IMR-90 (cell line): ENCODE results near the gene USP12. TPM values are rescaled to one million over a fixed set of nuclear protein-coding genes. Genes with fewer than 3 reads are reported as not detected.

Source experiments
- ATAC-seq: fragments of 200-7000 bp; cut with Tn5 transposase; 2 replicates; pipeline ENCODE4 v1.9.1; 2020; ENCODE audit warnings: low read depth, mild to moderate bottlenecking, moderate library complexity
- BruUV-seq: library from RNA; stranded (reverse); fragments of 400-500 nt; replicated peaks from 2 replicates; lab custom pipeline; 2021; lab: Mats Ljungman, UMichigan
- CTCF ChIA-PET: fragments of 300-600 bp; formaldehyde crosslinking; extraction: SDS; loops from one replicate; lab custom pipeline; 2021; ENCODE audit warnings: antibody characterized with exemption; lab: Yijun Ruan, JAX
- POLR2A ChIA-PET: fragments of 300-600 bp; sonication (Branson Sonifier 250); formaldehyde crosslinking; loops from one replicate; lab custom pipeline; 2022; ENCODE audit warnings: antibody characterized with exemption; ENCODE audit not compliant: unreplicated experiment; lab: Charles Lee
- DNase-seq: peaks from one replicate; pipeline ENCODE4 v3.0.0; 2013
- H2AFZ ChIP-seq: replicated peaks from 2 replicates; pipeline ENCODE3; 2013; ENCODE audit warnings: low read length, mild to moderate bottlenecking; ENCODE audit not compliant: poor library complexity
- H2AK5ac ChIP-seq: 2 replicates; pipeline ENCODE4 v1.6.1; 2013; ENCODE audit warnings: low read depth, low read length, inconsistent platforms
- H2AK9ac ChIP-seq: replicated peaks from 2 replicates; pipeline ENCODE3; 2013; ENCODE audit warnings: mild to moderate bottlenecking, low read depth, low read length, moderate library complexity; ENCODE audit not compliant: poor library complexity
- H2BK120ac ChIP-seq: 2 replicates; pipeline ENCODE4 v1.6.1; 2013; ENCODE audit warnings: low read depth, low read length, inconsistent platforms
- H2BK15ac ChIP-seq: 3 replicates; pipeline ENCODE4 v1.6.1; 2013; ENCODE audit warnings: low read depth, low read length, inconsistent platforms
- H2BK20ac ChIP-seq: 2 replicates; pipeline ENCODE4 v1.6.1; 2013; ENCODE audit warnings: low read depth, mild to moderate bottlenecking, inconsistent platforms, low read length, moderate library complexity
- H2BK5ac ChIP-seq: 2 replicates; pipeline ENCODE4 v1.6.1; 2013; ENCODE audit warnings: mild to moderate bottlenecking, low read depth, low read length, inconsistent platforms; ENCODE audit not compliant: poor library complexity, severe bottlenecking
- H3K14ac ChIP-seq: replicated peaks from 2 replicates; pipeline ENCODE4 v1.6.1; 2013; ENCODE audit warnings: low read depth, low read length, inconsistent platforms
- H3K18ac ChIP-seq: 2 replicates; pipeline ENCODE4 v1.6.1; 2013; ENCODE audit warnings: low read depth, low read length, control low read depth
- H3K23ac ChIP-seq: 2 replicates; pipeline ENCODE4 v1.6.1; 2013; ENCODE audit warnings: low read depth, low read length, inconsistent platforms
- H3K27ac ChIP-seq: 2 replicates; pipeline ENCODE4 v1.5.1; 2013; ENCODE audit warnings: mild to moderate bottlenecking, control low read depth, low read length; ENCODE audit not compliant: insufficient read depth
- H3K27me3 ChIP-seq: 2 replicates; pipeline ENCODE4 v1.6.1; 2013; ENCODE audit warnings: low read length; ENCODE audit not compliant: control insufficient read depth, insufficient read depth
- H3K36me3 ChIP-seq: 2 replicates; pipeline ENCODE4 v1.6.1; 2013; ENCODE audit warnings: low read length, mixed read lengths; ENCODE audit not compliant: control insufficient read depth, insufficient read depth
- H3K4ac ChIP-seq: 2 replicates; pipeline ENCODE4 v1.6.1; 2013; ENCODE audit warnings: low read depth, low read length, inconsistent platforms
- H3K4me1 ChIP-seq: 2 replicates; pipeline ENCODE4 v1.6.1; 2013; ENCODE audit warnings: low read length, mixed read lengths; ENCODE audit not compliant: control insufficient read depth, insufficient read depth
- H3K4me2 ChIP-seq: 2 replicates; pipeline ENCODE4 v1.6.1; 2013; ENCODE audit warnings: low read depth, mild to moderate bottlenecking, control low read depth, low read length, moderate library complexity
- H3K4me3 ChIP-seq: 2 replicates; pipeline ENCODE4 v1.5.1; 2013; ENCODE audit warnings: low read depth, mild to moderate bottlenecking, control low read depth, low read length, moderate library complexity; ENCODE audit not compliant: insufficient read depth
- H3K56ac ChIP-seq: 2 replicates; pipeline ENCODE4 v1.6.1; 2013; ENCODE audit warnings: low read length, inconsistent platforms; ENCODE audit not compliant: insufficient read depth; ENCODE audit errors: extremely low read depth
- H3K79me1 ChIP-seq, 2 experiments: 2 replicates each; pipeline ENCODE4 v1.6.1; 2013; ENCODE audit warnings: low read length in 2 of 2, inconsistent platforms in 1 of 2, low read depth in 1 of 2
- H3K9ac ChIP-seq: 2 replicates; pipeline ENCODE4 v1.6.1; 2013; ENCODE audit warnings: low read depth, low read length, control low read depth
- H3K9me1 ChIP-seq: 2 replicates; pipeline ENCODE4 v1.6.1; 2013; ENCODE audit warnings: low read length, inconsistent platforms; ENCODE audit not compliant: insufficient read depth
- H3K9me3 ChIP-seq: 2 replicates; pipeline ENCODE4 v1.6.1; 2013; ENCODE audit warnings: low read length; ENCODE audit not compliant: control insufficient read depth, insufficient read depth
- H4K20me1 ChIP-seq: 2 replicates; pipeline ENCODE4 v1.6.1; 2013; ENCODE audit warnings: low read length, inconsistent platforms; ENCODE audit not compliant: insufficient read depth
- H4K5ac ChIP-seq: 2 replicates; pipeline ENCODE4 v1.6.1; 2013; ENCODE audit warnings: mild to moderate bottlenecking, low read depth, low read length, control low read depth
- H4K8ac ChIP-seq, 2 experiments: 2 replicates each; pipeline ENCODE4 v1.6.1; 2013; ENCODE audit warnings: low read depth in 2 of 2, low read length in 2 of 2, control low read depth in 1 of 2, inconsistent platforms in 1 of 2
- H4K91ac ChIP-seq: 2 replicates; pipeline ENCODE4 v1.6.1; 2013; ENCODE audit warnings: low read depth, low read length, inconsistent platforms; ENCODE audit not compliant: insufficient read depth
- BHLHE40 ChIP-seq: fragments of 150-350 bp; IDR thresholded peaks from 2 replicates; pipeline ENCODE4 v1.6.1; 2016; ENCODE audit warnings: mild to moderate bottlenecking, low read depth, low read length
- CEBPB ChIP-seq: IDR thresholded peaks from 2 replicates; pipeline ENCODE4 v1.6.1; 2012; ENCODE audit warnings: low read depth, low read length, improper control_type of control experiment
- CHD1 ChIP-seq: IDR thresholded peaks from 2 replicates; pipeline ENCODE4 v1.6.1; 2012; ENCODE audit warnings: low read depth, low read length, improper control_type of control experiment
- CTCF ChIP-seq: conservative IDR thresholded peaks from 2 replicates; pipeline ENCODE4 v1.5.1; 2012; ENCODE audit warnings: mild to moderate bottlenecking, low read depth, low read length, improper control_type of control experiment
- FOS ChIP-seq: fragments of 150-350 bp; IDR thresholded peaks from 2 replicates; pipeline ENCODE4 v1.6.1; 2016; ENCODE audit warnings: low read depth, low read length
- MAFK ChIP-seq: IDR thresholded peaks from 2 replicates; pipeline ENCODE4 v1.6.1; 2012; ENCODE audit warnings: low read depth, low read length, improper control_type of control experiment
- MAZ ChIP-seq: IDR thresholded peaks from 2 replicates; pipeline ENCODE4 v1.6.1; 2012; ENCODE audit warnings: low read depth, mild to moderate bottlenecking, low read length, improper control_type of control experiment, moderate library complexity, borderline replicate concordance
- MXI1 ChIP-seq: IDR thresholded peaks from 2 replicates; pipeline ENCODE4 v1.6.1; 2012; ENCODE audit warnings: low read depth, mild to moderate bottlenecking, low read length, moderate library complexity, borderline replicate concordance
- NFE2L2 ChIP-seq: fragments of 150-350 bp; IDR thresholded peaks from 2 replicates; pipeline ENCODE4 v1.6.1; 2016; ENCODE audit warnings: low read depth, mild to moderate bottlenecking, low read length
- POLR2A ChIP-seq: IDR thresholded peaks from 2 replicates; pipeline ENCODE4 v1.6.1; 2012; ENCODE audit warnings: mild to moderate bottlenecking, low read depth, low read length
- RAD21 ChIP-seq: IDR thresholded peaks from 2 replicates; pipeline ENCODE4 v1.6.1; 2012; ENCODE audit warnings: low read length, improper control_type of control experiment
- RCOR1 ChIP-seq: IDR thresholded peaks from 2 replicates; pipeline ENCODE4 v1.6.1; 2012; ENCODE audit warnings: mild to moderate bottlenecking, low read length, improper control_type of control experiment; ENCODE audit not compliant: insufficient replicate concordance
- RFX5 ChIP-seq: IDR thresholded peaks from 2 replicates; pipeline ENCODE4 v1.8.0; 2012; ENCODE audit warnings: low read depth, mild to moderate bottlenecking, low read length, moderate library complexity
- SMC3 ChIP-seq: fragments of 150-350 bp; IDR thresholded peaks from 2 replicates; pipeline ENCODE4 v1.6.1; 2016; ENCODE audit warnings: low read depth, mild to moderate bottlenecking, antibody characterized with exemption, low read length, moderate library complexity
- WGBS, 2 experiments: methylation state at CpG; one replicate each; pipeline versions ENCODE4 v1.1.5 to v1.1.7; 2013; ENCODE audit warnings: missing lambda C conversion rate in 2 of 2; ENCODE audit not compliant: insufficient read length in 1 of 2; ENCODE audit errors: extremely low coverage in 2 of 2; 5-methylcytosine and 5-hydroxymethylcytosine counted together
- dilution Hi-C: fragments of 300-500 bp; cut with HindIII; formaldehyde crosslinking; loops from one replicate; pipeline ENCODE4 v1.14.3; 2018; ENCODE audit warnings: low sequenced_read_pairs; ENCODE audit not compliant: unreplicated experiment
- in situ Hi-C: fragments of 300-500 bp; cut with MboI; formaldehyde crosslinking; loops from 3 replicates; pipeline ENCODE4 v1.14.3; 2019; ENCODE audit warnings: low sequenced_read_pairs, inconsistent platforms, mixed read lengths
- intact Hi-C: fragments of 100-400 bp; cut with micrococcal nuclease; formaldehyde crosslinking; loops from 2 replicates; pipeline ENCODE4 v1.10.0; 2022
- polyA plus RNA-seq, 3 experiments: library from polyadenylated mRNA; depleted of rRNA; stranded (reverse); fragments of >200 nt; gene quantifications; 2 replicates each; pipeline ENCODE4 v1.2.3, GENCODE V29; 2012; ENCODE audit warnings: low replicate concordance in 1 of 3
- total RNA-seq: library from RNA; depleted of rRNA; stranded (reverse); fragments of >200 nt; gene quantifications from 2 replicates; pipeline ENCODE4 v1.2.3, GENCODE V29; 2012
- TF ChIP-seq, protein P1 (sequence below): fragments of 150-350 bp; IDR thresholded peaks from 2 replicates; pipeline ENCODE4 v1.6.1; 2017; ENCODE audit warnings: mild to moderate bottlenecking, antibody characterized with exemption, low read length, low read depth
- TF ChIP-seq, protein P2 (sequence below): fragments of 150-350 bp; IDR thresholded peaks from 2 replicates; pipeline ENCODE4 v1.6.1; 2016; ENCODE audit warnings: low read depth, mild to moderate bottlenecking, low read length, moderate library complexity, borderline replicate concordance

Gene USP12
- total and polyA plus RNA-seq, 2 of the 4 experiments (the other 2 are of a cell fraction) = 11.8 to 16.5 TPM

- Histone ChIP-seq H3K4ac (no peak overlapping the region), H3K79me1 (peaks cover 14 to 48% of the 10 kb centered on the region in 2 experiments), H3K4me1 (peaks cover 2% of the 10 kb centered on the region; the same call in 1 of the 2 replicates), H4K8ac (no peak overlapping the region), H3K14ac (no peak overlapping the region), H3K9ac (no peak overlapping the region), H2BK5ac (no peak overlapping the region), H3K23ac (no peak overlapping the region), H3K4me3 (no peak overlapping the region), H3K27me3 (no peaks in the 10 kb centered on the region), H2AK9ac (no peak overlapping the region), H3K9me1 (peaks cover 10% of the 10 kb centered on the region), H3K56ac (no peak overlapping the region), H3K18ac (no peak overlapping the region), H2AFZ (no peak overlapping the region), H4K91ac (no peak overlapping the region), H3K9me3 (no peaks in the 10 kb centered on the region), H4K5ac (no peak overlapping the region), H2BK15ac (no peak overlapping the region), H4K20me1 (no peaks in the 10 kb centered on the region; the same call in 1 of the 2 replicates), H2BK120ac (no peak overlapping the region), H2BK20ac (no peak overlapping the region), H3K36me3 (peaks cover 21% of the 10 kb centered on the region), H3K27ac (no peak overlapping the region), H2AK5ac (no peak overlapping the region), H3K4me2 (no peak overlapping the region)
- CTCF ChIA-PET = no interaction called here
- intact Hi-C loops = no loop called here
- in situ Hi-C loops = no loop called here
- no peak for ATAC-seq
- dilution Hi-C loops = no loop called here
- BruUV-seq = no TSS peak
- TF ChIP-seq, protein P1, sequence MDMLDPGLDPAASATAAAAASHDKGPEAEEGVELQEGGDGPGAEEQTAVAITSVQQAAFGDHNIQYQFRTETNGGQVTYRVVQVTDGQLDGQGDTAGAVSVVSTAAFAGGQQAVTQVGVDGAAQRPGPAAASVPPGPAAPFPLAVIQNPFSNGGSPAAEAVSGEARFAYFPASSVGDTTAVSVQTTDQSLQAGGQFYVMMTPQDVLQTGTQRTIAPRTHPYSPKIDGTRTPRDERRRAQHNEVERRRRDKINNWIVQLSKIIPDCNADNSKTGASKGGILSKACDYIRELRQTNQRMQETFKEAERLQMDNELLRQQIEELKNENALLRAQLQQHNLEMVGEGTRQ = no peak
- TF ChIP-seq RCOR1 = no peak
- no peak for TF ChIP-seq MXI1
- TF ChIP-seq, protein P2, sequence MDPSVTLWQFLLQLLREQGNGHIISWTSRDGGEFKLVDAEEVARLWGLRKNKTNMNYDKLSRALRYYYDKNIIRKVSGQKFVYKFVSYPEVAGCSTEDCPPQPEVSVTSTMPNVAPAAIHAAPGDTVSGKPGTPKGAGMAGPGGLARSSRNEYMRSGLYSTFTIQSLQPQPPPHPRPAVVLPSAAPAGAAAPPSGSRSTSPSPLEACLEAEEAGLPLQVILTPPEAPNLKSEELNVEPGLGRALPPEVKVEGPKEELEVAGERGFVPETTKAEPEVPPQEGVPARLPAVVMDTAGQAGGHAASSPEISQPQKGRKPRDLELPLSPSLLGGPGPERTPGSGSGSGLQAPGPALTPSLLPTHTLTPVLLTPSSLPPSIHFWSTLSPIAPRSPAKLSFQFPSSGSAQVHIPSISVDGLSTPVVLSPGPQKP = no peak
- no peak for TF ChIP-seq RAD21
- no peak for TF ChIP-seq MAZ
- TF ChIP-seq BHLHE40 = no peak
- no peak for TF ChIP-seq FOS
- no peak for TF ChIP-seq CEBPB
- no peak for TF ChIP-seq RFX5
- no peak for TF ChIP-seq MAFK
- TF ChIP-seq NFE2L2 = no peak
- TF ChIP-seq SMC3 = no peak
- no peak for TF ChIP-seq POLR2A
- no peak for TF ChIP-seq CTCF
- TF ChIP-seq CHD1 = no peak
- POLR2A ChIA-PET = no interaction called here
- no CpG with 5 or more reads among the region's 3 CpGs for WGBS, 2 experiments
- DNase-seq = no peak
Observed at GRCh38 chr13:27088619-27089018, 83.0 kb downstream of the USP12 start.
